Thyroid gland (tissue), 4 donors: Measurements from ENCODE around the gene TCEAL4. TPM values are rescaled to one million over a fixed set of nuclear protein-coding genes. Genes with fewer than 3 reads are reported as not detected.

ENCODE experiments used
- DNase-seq, 2 donors: peaks; one replicate each; pipeline ENCODE4 v3.0.0-alpha.2; 2019
- H3K27ac ChIP-seq, 3 donors: fragments of 200-600 bp; sonication (generic); 1 replicate in 2 of 3; 2 replicates in 1 of 3; pipeline ENCODE4 v1.5.1; 2016 to 2019; ENCODE audit warnings: mild to moderate bottlenecking in 1 of 3, moderate library complexity in 1 of 3
- H3K27me3 ChIP-seq: fragments of 200-600 bp; sonication (generic); one replicate; pipeline ENCODE4 v1.5.1; 2019
- H3K36me3 ChIP-seq, 2 donors: fragments of 200-600 bp; sonication (generic); one replicate each; pipeline ENCODE4 v1.5.1; 2016 to 2019
- H3K4me1 ChIP-seq, 2 donors: fragments of 200-600 bp; sonication (generic); one replicate each; pipeline ENCODE4 v1.5.1; 2017 to 2019
- H3K4me3 ChIP-seq, 3 donors: fragments of 200-600 bp; sonication (generic); replicated peaks in 1 of 3; 1 replicate in 2 of 3; 2 replicates in 1 of 3; pipeline ENCODE4 v1.5.1; 2016; ENCODE audit warnings: mild to moderate bottlenecking in 1 of 3
- H3K9me3 ChIP-seq: fragments of 200-600 bp; sonication (generic); one replicate; pipeline ENCODE4 v1.5.1; 2017
- POLR2A ChIP-seq, 2 donors: fragments of 450-650 bp; IDR thresholded peaks; one replicate each; pipeline ENCODE4 v1.6.1; 2017; ENCODE audit warnings: antibody characterized with exemption in 2 of 2, mild to moderate bottlenecking in 2 of 2, moderate library complexity in 1 of 2
- WGBS, 2 donors: methylation state at CpG; one replicate each; pipeline ENCODE4 v1.1.5; 2017; 5-methylcytosine and 5-hydroxymethylcytosine counted together
- intact Hi-C: fragments of 100-400 bp; cut with DNase I; formaldehyde crosslinking; loops from one replicate; pipeline ENCODE4 v1.15.1; 2023
- total RNA-seq, 4 donors: library from RNA; depleted of rRNA; stranded (reverse); fragments of >200 nt; gene quantifications; one replicate each; pipeline ENCODE4 v1.2.3, GENCODE V29; 2016
- TF ChIP-seq, protein P1 (sequence below), 6 experiments: fragments of 200-600 bp in 3 of 6; fragments of 450-650 bp in 3 of 6; sonication (generic) in 3 of 6; IDR thresholded peaks; one replicate each; pipeline ENCODE4 v1.5.1; 2016 to 2019; ENCODE audit warnings: antibody characterized with exemption in 6 of 6, mild to moderate bottlenecking in 2 of 6, inconsistent platforms in 1 of 6, moderate library complexity in 1 of 6

The TCEAL4 gene
- total RNA-seq, 4 donors from 2014 or later, result 72.0 to 91.8 (median 79.8) TPM

GRCh38 chrX:103552236-103552635 is 33.1 kb upstream of the TCEAL4 start:
- H3K4me3 ChIP-seq, result no peak overlapping the region
- no peaks in the 10 kb centered on the region for H3K9me3 ChIP-seq
- no peaks in the 10 kb centered on the region for H3K36me3 ChIP-seq
- TF ChIP-seq POLR2A (IDR thresholded peaks at IDR 0.05), result no peak
- TF ChIP-seq, protein P1, sequence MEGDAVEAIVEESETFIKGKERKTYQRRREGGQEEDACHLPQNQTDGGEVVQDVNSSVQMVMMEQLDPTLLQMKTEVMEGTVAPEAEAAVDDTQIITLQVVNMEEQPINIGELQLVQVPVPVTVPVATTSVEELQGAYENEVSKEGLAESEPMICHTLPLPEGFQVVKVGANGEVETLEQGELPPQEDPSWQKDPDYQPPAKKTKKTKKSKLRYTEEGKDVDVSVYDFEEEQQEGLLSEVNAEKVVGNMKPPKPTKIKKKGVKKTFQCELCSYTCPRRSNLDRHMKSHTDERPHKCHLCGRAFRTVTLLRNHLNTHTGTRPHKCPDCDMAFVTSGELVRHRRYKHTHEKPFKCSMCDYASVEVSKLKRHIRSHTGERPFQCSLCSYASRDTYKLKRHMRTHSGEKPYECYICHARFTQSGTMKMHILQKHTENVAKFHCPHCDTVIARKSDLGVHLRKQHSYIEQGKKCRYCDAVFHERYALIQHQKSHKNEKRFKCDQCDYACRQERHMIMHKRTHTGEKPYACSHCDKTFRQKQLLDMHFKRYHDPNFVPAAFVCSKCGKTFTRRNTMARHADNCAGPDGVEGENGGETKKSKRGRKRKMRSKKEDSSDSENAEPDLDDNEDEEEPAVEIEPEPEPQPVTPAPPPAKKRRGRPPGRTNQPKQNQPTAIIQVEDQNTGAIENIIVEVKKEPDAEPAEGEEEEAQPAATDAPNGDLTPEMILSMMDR (IDR thresholded peaks at IDR 0.05), result no peak
- WGBS, 2 donors, result 87 to 100% methylated on average over 1 of the region's 1 CpG
- H3K4me1 ChIP-seq, result no peaks in the 10 kb centered on the region
- no peak overlapping the region for H3K27ac ChIP-seq
- H3K27me3 ChIP-seq, result no peaks in the 10 kb centered on the region
- no peak for DNase-seq
- intact Hi-C loops, result no loop called here

- intact Hi-C loops, result no loop called here
- TF ChIP-seq POLR2A (IDR thresholded peaks at IDR 0.05), result no peak
- Histone ChIP-seq H3K9me3 (no peaks in the 10 kb centered on the region), H3K36me3 (no peaks in the 10 kb centered on the region), H3K4me3 (peak overlapping the region in 1 of 3 donors; percentile 16), H3K27ac (no peak overlapping the region), H3K27me3 (no peaks in the 10 kb centered on the region), H3K4me1 (no peaks in the 10 kb centered on the region)
- DNase-seq, result peak; percentile 26 to 34
- 2 to 8% methylated on average over 15 of the region's 19 CpGs for WGBS, 2 donors
Measured at GRCh38 chrX:103554687-103555424, 30.5 kb upstream of the TCEAL4 start.

DNA sequence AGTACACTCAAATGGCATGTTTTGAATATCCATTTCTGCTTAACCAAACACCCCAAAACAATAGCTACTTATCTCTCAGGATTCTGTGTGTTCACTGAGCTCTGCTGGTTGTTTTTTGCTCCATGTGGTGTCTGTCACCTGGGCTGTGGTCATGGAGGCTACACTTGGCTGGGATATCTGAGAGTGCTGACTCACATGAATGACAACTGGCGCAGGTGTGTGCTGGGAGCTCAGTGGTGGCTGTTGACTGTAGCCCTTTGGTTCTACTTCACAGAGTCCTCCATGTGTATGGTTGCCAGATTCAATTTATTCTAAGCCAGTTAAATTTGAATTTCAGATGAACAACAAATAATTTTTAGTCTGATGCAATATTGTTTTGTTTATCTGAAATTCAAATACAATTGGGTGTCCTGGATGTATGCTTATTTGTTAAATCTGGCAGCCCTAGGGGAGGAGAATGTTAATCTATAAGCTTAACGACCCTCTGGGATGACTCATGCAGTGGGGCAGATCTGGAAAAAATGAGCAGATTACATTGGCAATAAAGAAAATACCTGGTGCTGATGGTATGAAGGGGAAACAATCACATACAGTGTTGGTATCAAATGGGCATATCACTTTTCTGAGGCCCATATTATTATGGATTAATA is 28.2 kb upstream of the TCEAL4 start:
- H3K27me3 ChIP-seq, result no peaks in the 10 kb centered on the region
- WGBS, 2 donors, result 29 to 60% methylated on average over 2 of the region's 2 CpGs
- DNase-seq, result peak; percentile 13 to 44
- H3K27ac ChIP-seq, result no peak overlapping the region
- TF ChIP-seq, protein P1 (IDR thresholded peaks at IDR 0.05), result no peak
- TF ChIP-seq POLR2A (IDR thresholded peaks at IDR 0.05), result no peak
- no peaks in the 10 kb centered on the region for H3K9me3 ChIP-seq
- intact Hi-C loops, result no loop called here
- no peaks in the 10 kb centered on the region for H3K4me1 ChIP-seq
- H3K4me3 ChIP-seq, result no peak overlapping the region
- no peaks in the 10 kb centered on the region for H3K36me3 ChIP-seq

DNA sequence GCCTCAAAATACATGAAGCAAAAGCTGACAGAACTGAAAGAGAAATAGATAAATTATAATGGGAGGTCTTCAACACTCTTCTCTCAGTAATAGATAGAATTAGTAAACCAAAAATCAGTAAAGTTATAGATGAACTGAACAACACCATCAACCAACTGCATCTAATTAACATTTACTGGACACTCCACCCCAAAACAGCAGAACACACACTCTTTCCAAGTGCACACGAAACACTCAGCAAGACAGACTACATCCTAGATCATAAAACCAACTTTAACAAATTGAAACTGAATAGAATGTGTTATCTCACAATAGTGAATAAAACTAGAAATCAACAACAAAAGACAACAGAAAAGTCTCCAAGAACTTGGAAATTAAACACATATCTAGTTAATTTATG is 25.1 kb upstream of the TCEAL4 start:
- no peaks in the 10 kb centered on the region for H3K27me3 ChIP-seq
- no peak for DNase-seq
- no peak overlapping the region for H3K27ac ChIP-seq
- H3K9me3 ChIP-seq, result no peaks in the 10 kb centered on the region
- 73 to 83% methylated on average over 1 of the region's 1 CpG for WGBS, 2 donors
- H3K4me3 ChIP-seq, result no peak overlapping the region
- no peaks in the 10 kb centered on the region for H3K4me1 ChIP-seq
- intact Hi-C loops, result no loop called here
- TF ChIP-seq, protein P1 (IDR thresholded peaks at IDR 0.05), result no peak
- no peak for TF ChIP-seq POLR2A (IDR thresholded peaks at IDR 0.05)
- no peaks in the 10 kb centered on the region for H3K36me3 ChIP-seq

DNA sequence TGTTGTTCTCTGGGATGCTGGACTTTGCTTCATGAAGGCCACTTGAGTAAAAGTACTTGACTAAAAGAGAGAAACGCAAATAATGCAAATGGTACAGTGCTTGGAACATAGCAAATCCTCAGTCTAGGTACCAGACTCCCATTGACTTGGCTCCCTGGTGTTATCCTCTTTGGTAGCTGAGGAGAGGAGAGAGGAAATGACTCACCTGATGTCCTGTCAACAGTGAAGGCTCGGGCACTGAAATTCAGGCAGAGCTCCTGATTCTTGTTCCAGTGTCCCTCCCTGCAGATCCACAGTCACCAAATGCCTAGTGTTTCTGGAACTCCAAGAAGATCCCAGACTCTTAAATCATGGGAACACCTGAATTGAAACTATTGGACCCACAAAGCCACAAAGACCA is 22.5 kb upstream of the TCEAL4 start:
- H3K4me1 ChIP-seq, result no peaks in the 10 kb centered on the region
- 83 to 87% methylated on average over 2 of the region's 2 CpGs for WGBS, 2 donors
- no peaks in the 10 kb centered on the region for H3K9me3 ChIP-seq
- TF ChIP-seq, protein P1 (IDR thresholded peaks at IDR 0.05), result no peak
- no peak for TF ChIP-seq POLR2A (IDR thresholded peaks at IDR 0.05)
- H3K27ac ChIP-seq, result no peak overlapping the region
- H3K36me3 ChIP-seq, result no peaks in the 10 kb centered on the region
- DNase-seq, result no peak
- no peak overlapping the region for H3K4me3 ChIP-seq
- intact Hi-C loops, result no loop called here
- no peaks in the 10 kb centered on the region for H3K27me3 ChIP-seq
